K562 (cell line): ENCODE results near the gene FOLH1. TPM values are rescaled to one million over a fixed set of nuclear protein-coding genes. Genes with fewer than 3 reads are reported as not detected.

Experiments
- ATAC-seq: fragments of 200-7000 bp; cut with Tn5 transposase; 3 replicates; pipeline ENCODE4 v1.9.1; 2020; ENCODE audit warnings: moderate library complexity
- BruUV-seq: library from RNA; stranded (reverse); fragments of 400-500 nt; replicated peaks from 2 replicates; lab custom pipeline; 2021; lab: Mats Ljungman, UMichigan
- CTCF ChIA-PET: fragments of 300-600 bp; formaldehyde crosslinking; extraction: SDS; loops from one replicate; lab custom pipeline; 2021; ENCODE audit warnings: low intra/inter-chr PET ratio; lab: Yijun Ruan, JAX
- POLR2A ChIA-PET: fragments of 300-600, 350-650 bp; sonication (Branson Sonifier 250); formaldehyde crosslinking; extraction: SDS; loops from one replicate; lab custom pipeline; 2021; ENCODE audit warnings: antibody characterized with exemption, inconsistent platforms; lab: Yijun Ruan, JAX
- DNase-seq, 4 experiments: peaks; one replicate each; pipeline versions ENCODE4 v3.0.0 to v3.0.0-alpha.2; 2011 to 2018; ENCODE audit warnings: low spot score in 3 of 4, mixed read lengths in 3 of 4; ENCODE audit errors: extremely low read depth in 1 of 4
- FAIRE-seq: peaks from 2 replicates; lab custom pipeline; 2011; peaks lifted over from hg19 to GRCh38; lab: Jason Lieb, UNC
- H2AFZ ChIP-seq: 2 replicates; pipeline ENCODE4 v1.6.0; 2011; ENCODE audit warnings: low read depth, low read length, control low read depth, inconsistent platforms
- H3K27ac ChIP-seq: fragments of 200-600 bp; 3 replicates; pipeline ENCODE4 v1.8.0; 2011; ENCODE audit warnings: low read depth, mild to moderate bottlenecking, control low read depth, inconsistent platforms, low read length, moderate library complexity, mixed read lengths; ENCODE audit errors: extremely low read depth
- H3K27me3 ChIP-seq, 2 experiments: fragments of 300-600 bp in 1 of 2; 2 replicates in 1 of 2; 3 replicates in 1 of 2; pipeline versions ENCODE4 v1.6.0 to v1.8.0; 2011; ENCODE audit warnings: inconsistent platforms in 2 of 2, low read length in 2 of 2, mild to moderate bottlenecking in 1 of 2, mixed read lengths in 1 of 2, moderate library complexity in 1 of 2; ENCODE audit not compliant: control insufficient read depth in 2 of 2, insufficient read depth in 2 of 2
- H3K36me3 ChIP-seq: fragments of 300-600 bp; 3 replicates; pipeline ENCODE4 v1.8.0; 2011; ENCODE audit warnings: mild to moderate bottlenecking, low read length, inconsistent platforms; ENCODE audit not compliant: control insufficient read depth, insufficient read depth
- H3K4me1 ChIP-seq, 2 experiments: fragments of 200-600 bp in 1 of 2; replicated peaks in 1 of 2; 2 replicates in 1 of 2; 3 replicates in 1 of 2; pipeline versions ENCODE4 v1.5.1 to v1.8.0; 2011; ENCODE audit warnings: inconsistent platforms in 2 of 2, low read length in 2 of 2, mild to moderate bottlenecking in 1 of 2, mixed read lengths in 1 of 2, moderate library complexity in 1 of 2; ENCODE audit not compliant: control insufficient read depth in 2 of 2, insufficient read depth in 2 of 2
- H3K4me2 ChIP-seq: 2 replicates; pipeline ENCODE4 v1.6.1; 2011; ENCODE audit warnings: low read length, control low read depth, inconsistent platforms, mixed read lengths; ENCODE audit not compliant: insufficient read depth
- H3K4me3 ChIP-seq: fragments of 200-600 bp; sonication (generic), shearing (Covaris generic); 2 replicates; pipeline ENCODE4 v1.5.1; 2016; ENCODE audit warnings: control low read depth, inconsistent platforms
- H3K79me2 ChIP-seq: fragments of 200-600 bp; 3 replicates; pipeline ENCODE4 v1.8.0; 2011; ENCODE audit warnings: low read length, inconsistent platforms; ENCODE audit not compliant: control insufficient read depth, insufficient read depth
- H3K9ac ChIP-seq, 2 experiments: 2 replicates each; pipeline versions ENCODE4 v1.6.0 to v1.6.1; 2011; ENCODE audit warnings: low read depth in 2 of 2, low read length in 2 of 2, control low read depth in 1 of 2, inconsistent platforms in 1 of 2, mild to moderate bottlenecking in 1 of 2, mixed read lengths in 1 of 2; ENCODE audit not compliant: insufficient read depth in 1 of 2
- H3K9me1 ChIP-seq: one replicate; pipeline ENCODE4 v1.6.0; 2011; ENCODE audit warnings: inconsistent platforms, mild to moderate bottlenecking, low read length, moderate library complexity; ENCODE audit not compliant: control insufficient read depth, insufficient read depth
- H3K9me3 ChIP-seq: replicated peaks from 2 replicates; pipeline ENCODE4 v1.5.1; 2011; ENCODE audit warnings: low read depth, low read length, inconsistent platforms; ENCODE audit not compliant: control insufficient read depth, insufficient read depth
- H4K20me1 ChIP-seq: replicated peaks from 2 replicates; pipeline ENCODE4 v1.6.1; 2011; ENCODE audit warnings: low read length, inconsistent platforms, mixed read lengths; ENCODE audit not compliant: control insufficient read depth, insufficient read depth
- BACH1 ChIP-seq: fragments of 200-800 bp; sonication (Bioruptor generic); IDR thresholded peaks from 2 replicates; pipeline ENCODE4 v1.6.1; 2016; ENCODE audit warnings: missing genetic modification characterization, missing compliant biosample characterization
- CAMTA2 ChIP-seq: fragments of 250-450 bp; sonication (Bioruptor Pico); conservative IDR thresholded peaks from 2 replicates; pipeline ENCODE4 v1.5.1; 2022
- CREB1 ChIP-seq, 2 experiments: sonication (generic) in 1 of 2; formaldehyde crosslinking in 1 of 2; IDR thresholded peaks; 2 replicates each; pipeline versions ENCODE4 v1.6.1 to v1.8.0; 2012 to 2022; ENCODE audit warnings: inconsistent platforms in 1 of 2, mild to moderate bottlenecking in 1 of 2, missing genetic modification reagents in 1 of 2, moderate library complexity in 1 of 2
- HDGF ChIP-seq: fragments of 450-650 bp; IDR thresholded peaks from 2 replicates; pipeline ENCODE4 v1.6.1; 2016
- MEF2D ChIP-seq: conservative IDR thresholded peaks from 2 replicates; pipeline ENCODE4 v1.6.1; 2016; ENCODE audit warnings: low read depth, missing genetic modification characterization, missing compliant biosample characterization
- POLR2G ChIP-seq: fragments of 200-400 bp; formaldehyde crosslinking; IDR thresholded peaks from 2 replicates; pipeline ENCODE4 v1.6.1; 2017; ENCODE audit warnings: low read depth, mild to moderate bottlenecking, antibody characterized with exemption, low read length, moderate library complexity
- RFX1 ChIP-seq: fragments of 450-650 bp; IDR thresholded peaks from 2 replicates; pipeline ENCODE4 v1.6.1; 2016; ENCODE audit warnings: mild to moderate bottlenecking, moderate library complexity
- ZNF696 ChIP-seq: fragments of 250-450 bp; sonication (Bioruptor Pico); conservative IDR thresholded peaks from 2 replicates; pipeline ENCODE4 v1.4.0; 2020; ENCODE audit warnings: mild to moderate bottlenecking, moderate library complexity
- ZNF780A ChIP-seq: fragments of 250-450 bp; sonication (Bioruptor Pico); IDR thresholded peaks from 2 replicates; pipeline ENCODE4 v1.5.0; 2021; ENCODE audit warnings: mild to moderate bottlenecking
- WGBS: fragments of 100-300 bp; shearing (Covaris generic); methylation state at CpG from one replicate; pipeline ENCODE4 v1.1.6; 2016; ENCODE audit warnings: low coverage, mixed read lengths; ENCODE audit not compliant: insufficient coverage; ENCODE audit errors: missing lambda C conversion rate; 5-methylcytosine and 5-hydroxymethylcytosine counted together
- in situ Hi-C: fragments of 300-500 bp; cut with MboI; formaldehyde crosslinking; loops from 4 replicates; pipeline ENCODE4 v1.15.0; 2018; ENCODE audit warnings: inconsistent platforms, mixed read lengths
- intact Hi-C: fragments of 100-400 bp; cut with micrococcal nuclease; formaldehyde crosslinking; loops from 2 replicates; pipeline ENCODE4 v1.14.2; 2022
- polyA plus RNA-seq, 8 experiments: library from polyadenylated mRNA; depleted of rRNA in 4 of 8; stranded (reverse) in 5 of 8; unstranded in 3 of 8; fragments of >200 nt; fragmentation: Nextera tagmentation in 2 of 8; fragmentation: Illumina TruSeq in 1 of 8; extraction: Ambion mirVana in 2 of 8; extraction: Trizol in 1 of 8; gene quantifications; 2 replicates each; pipeline versions ENCODE4 v1.2.1 to v1.2.3, GENCODE V29; 2011 to 2014; ENCODE audit warnings: inconsistent platforms in 1 of 8, missing spikeins in 1 of 8
- total RNA-seq, 7 experiments: library from RNA; depleted of rRNA in 6 of 7; stranded (reverse); fragments of >200 nt in 6 of 7; fragmentation: Illumina TruSeq in 2 of 7; extraction: Trizol in 2 of 7; gene quantifications; 2 replicates each; pipeline versions ENCODE4 v1.2.1 to v1.2.3, GENCODE V29; 2011 to 2021; ENCODE audit warnings: low replicate concordance in 1 of 7
- TF ChIP-seq, protein P1 (sequence below): fragments of 450-650 bp; formaldehyde crosslinking; IDR thresholded peaks from 2 replicates; pipeline ENCODE4 v1.4.0; 2020; ENCODE audit warnings: mild to moderate bottlenecking, moderate library complexity
- TF ChIP-seq, protein P2 (sequence below): fragments of 450-650 bp; IDR thresholded peaks from 2 replicates; pipeline ENCODE4 v1.6.1; 2016; ENCODE audit warnings: low read depth
- TF ChIP-seq, protein P3 (sequence below): sonication (generic); formaldehyde crosslinking; IDR thresholded peaks from 2 replicates; pipeline ENCODE4 v1.8.1; 2022; ENCODE audit warnings: missing genetic modification reagents

Gene FOLH1
- total and polyA plus RNA-seq, 9 of the 15 experiments (the other 6 are each of a cell fraction or from before 2014, with no cell fraction given) = not detected

DNA sequence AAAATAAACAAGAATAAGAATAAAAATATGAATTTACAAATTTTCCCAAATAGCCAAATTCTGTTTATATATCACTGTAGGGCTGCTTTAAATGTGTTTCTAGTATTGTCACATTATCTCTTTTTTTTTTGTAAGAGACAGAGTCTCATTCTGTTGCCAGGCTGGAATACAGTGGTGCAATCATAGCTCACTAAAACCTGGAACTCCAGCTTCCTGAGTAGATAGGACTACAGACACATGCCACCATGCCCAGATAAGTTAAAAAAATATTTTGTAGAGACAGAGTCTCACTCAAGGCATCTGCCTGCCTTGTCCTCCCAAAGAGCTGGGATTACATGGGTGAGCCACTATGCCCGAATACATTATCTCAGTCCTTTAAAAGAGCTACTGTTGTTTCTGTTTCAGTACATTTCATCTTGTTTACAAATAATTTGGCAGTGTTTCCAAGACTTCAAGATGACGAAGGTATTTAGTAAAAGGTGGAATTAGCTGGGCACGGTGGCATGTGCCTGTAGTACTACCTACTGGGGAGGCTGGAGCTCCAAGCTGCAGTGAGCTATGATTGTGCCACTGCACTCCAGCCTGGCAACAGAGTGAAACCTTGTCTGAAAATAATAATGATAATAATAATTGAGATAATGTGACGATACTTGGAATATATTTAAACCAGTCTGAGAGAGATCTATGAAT, 6.0 kb downstream of the FOLH1 start:
- Histone ChIP-seq H3K36me3 (no peaks in the 10 kb centered on the region), H3K79me2 (no peaks in the 10 kb centered on the region), H3K4me2 (no peak overlapping the region), H4K20me1 (no peaks in the 10 kb centered on the region), H3K4me3 (no peak overlapping the region), H3K27me3 (no peaks in the 10 kb centered on the region), H3K27ac (no peak overlapping the region), H2AFZ (no peak overlapping the region), H3K9me3 (no peaks in the 10 kb centered on the region), H3K9ac (no peak overlapping the region), H3K9me1 (no peaks in the 10 kb centered on the region), H3K4me1 (no peaks in the 10 kb centered on the region)
- intact Hi-C loops (no loop called here), in situ Hi-C loops (no loop called here)
- no TSS peak for BruUV-seq
- ATAC-seq = no peak
- FAIRE-seq = no peak
- no peak for DNase-seq
- 0% methylated on average over 4 of the region's 4 CpGs for WGBS
- ChIA-PET CTCF (no interaction called here), POLR2A (no interaction called here)
- TF ChIP-seq BACH1 (tag) (no peak), HDGF (no peak), ZNF780A (CRISPR knock-in tag) (no peak), POLR2G (no peak), ZNF696 (CRISPR knock-in tag) (no peak), RFX1 (no peak), MEF2D (no peak), CREB1 (IDR thresholded peaks at IDR 0.05) (no peak), CREB1 (CRISPR knock-in tag; IDR thresholded peaks at IDR 0.05) (no peak), CAMTA2 (no peak)
- TF ChIP-seq, protein P1, sequence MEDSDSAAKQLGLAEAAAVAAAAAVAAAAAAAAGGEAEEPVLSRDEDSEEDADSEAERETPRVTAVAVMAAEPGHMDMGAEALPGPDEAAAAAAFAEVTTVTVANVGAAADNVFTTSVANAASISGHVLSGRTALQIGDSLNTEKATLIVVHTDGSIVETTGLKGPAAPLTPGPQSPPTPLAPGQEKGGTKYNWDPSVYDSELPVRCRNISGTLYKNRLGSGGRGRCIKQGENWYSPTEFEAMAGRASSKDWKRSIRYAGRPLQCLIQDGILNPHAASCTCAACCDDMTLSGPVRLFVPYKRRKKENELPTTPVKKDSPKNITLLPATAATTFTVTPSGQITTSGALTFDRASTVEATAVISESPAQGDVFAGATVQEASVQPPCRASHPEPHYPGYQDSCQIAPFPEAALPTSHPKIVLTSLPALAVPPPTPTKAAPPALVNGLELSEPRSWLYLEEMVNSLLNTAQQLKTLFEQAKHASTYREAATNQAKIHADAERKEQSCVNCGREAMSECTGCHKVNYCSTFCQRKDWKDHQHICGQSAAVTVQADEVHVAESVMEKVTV = no peak
- TF ChIP-seq, protein P2, sequence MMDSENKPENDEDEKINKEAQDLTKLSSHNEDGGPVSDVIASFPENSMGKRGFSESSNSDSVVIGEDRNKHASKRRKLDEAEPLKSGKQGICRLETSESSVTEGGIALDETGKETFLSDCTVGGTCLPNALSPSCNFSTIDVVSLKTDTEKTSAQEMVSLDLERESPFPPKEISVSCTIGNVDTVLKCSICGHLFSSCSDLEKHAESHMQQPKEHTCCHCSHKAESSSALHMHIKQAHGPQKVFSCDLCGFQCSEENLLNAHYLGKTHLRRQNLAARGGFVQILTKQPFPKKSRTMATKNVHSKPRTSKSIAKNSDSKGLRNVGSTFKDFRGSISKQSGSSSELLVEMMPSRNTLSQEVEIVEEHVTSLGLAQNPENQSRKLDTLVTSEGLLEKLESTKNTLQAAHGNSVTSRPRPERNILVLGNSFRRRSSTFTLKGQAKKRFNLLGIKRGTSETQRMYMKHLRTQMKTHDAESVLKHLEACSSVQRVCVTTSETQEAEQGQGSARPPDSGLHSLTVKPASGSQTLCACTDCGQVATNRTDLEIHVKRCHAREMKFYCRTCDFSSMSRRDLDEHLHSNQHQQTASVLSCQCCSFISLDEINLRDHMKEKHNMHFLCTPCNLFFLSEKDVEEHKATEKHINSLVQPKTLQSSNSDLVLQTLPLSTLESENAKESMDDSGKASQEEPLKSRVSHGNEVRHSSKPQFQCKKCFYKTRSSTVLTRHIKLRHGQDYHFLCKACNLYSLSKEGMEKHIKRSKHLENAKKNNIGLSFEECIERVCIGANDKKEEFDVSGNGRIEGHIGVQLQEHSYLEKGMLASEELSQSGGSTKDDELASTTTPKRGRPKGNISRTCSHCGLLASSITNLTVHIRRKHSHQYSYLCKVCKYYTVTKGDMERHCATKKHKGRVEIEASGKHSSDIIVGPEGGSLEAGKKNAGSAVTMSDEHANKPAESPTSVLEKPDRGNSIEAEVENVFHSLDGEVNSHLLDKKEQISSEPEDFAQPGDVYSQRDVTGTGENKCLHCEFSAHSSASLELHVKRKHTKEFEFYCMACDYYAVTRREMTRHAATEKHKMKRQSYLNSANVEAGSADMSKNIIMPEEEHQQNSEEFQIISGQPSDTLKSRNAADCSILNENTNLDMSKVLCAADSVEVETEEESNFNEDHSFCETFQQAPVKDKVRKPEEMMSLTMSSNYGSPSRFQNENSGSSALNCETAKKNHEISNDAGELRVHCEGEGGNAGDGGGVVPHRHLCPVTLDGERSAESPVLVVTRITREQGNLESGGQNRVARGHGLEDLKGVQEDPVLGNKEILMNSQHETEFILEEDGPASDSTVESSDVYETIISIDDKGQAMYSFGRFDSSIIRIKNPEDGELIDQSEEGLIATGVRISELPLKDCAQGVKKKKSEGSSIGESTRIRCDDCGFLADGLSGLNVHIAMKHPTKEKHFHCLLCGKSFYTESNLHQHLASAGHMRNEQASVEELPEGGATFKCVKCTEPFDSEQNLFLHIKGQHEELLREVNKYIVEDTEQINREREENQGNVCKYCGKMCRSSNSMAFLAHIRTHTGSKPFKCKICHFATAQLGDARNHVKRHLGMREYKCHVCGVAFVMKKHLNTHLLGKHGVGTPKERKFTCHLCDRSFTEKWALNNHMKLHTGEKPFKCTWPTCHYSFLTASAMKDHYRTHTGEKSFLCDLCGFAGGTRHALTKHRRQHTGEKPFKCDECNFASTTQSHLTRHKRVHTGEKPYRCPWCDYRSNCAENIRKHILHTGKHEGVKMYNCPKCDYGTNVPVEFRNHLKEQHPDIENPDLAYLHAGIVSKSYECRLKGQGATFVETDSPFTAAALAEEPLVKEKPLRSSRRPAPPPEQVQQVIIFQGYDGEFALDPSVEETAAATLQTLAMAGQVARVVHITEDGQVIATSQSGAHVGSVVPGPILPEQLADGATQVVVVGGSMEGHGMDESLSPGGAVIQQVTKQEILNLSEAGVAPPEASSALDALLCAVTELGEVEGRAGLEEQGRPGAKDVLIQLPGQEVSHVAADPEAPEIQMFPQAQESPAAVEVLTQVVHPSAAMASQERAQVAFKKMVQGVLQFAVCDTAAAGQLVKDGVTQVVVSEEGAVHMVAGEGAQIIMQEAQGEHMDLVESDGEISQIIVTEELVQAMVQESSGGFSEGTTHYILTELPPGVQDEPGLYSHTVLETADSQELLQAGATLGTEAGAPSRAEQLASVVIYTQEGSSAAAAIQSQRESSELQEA = no peak
- TF ChIP-seq, protein P3, sequence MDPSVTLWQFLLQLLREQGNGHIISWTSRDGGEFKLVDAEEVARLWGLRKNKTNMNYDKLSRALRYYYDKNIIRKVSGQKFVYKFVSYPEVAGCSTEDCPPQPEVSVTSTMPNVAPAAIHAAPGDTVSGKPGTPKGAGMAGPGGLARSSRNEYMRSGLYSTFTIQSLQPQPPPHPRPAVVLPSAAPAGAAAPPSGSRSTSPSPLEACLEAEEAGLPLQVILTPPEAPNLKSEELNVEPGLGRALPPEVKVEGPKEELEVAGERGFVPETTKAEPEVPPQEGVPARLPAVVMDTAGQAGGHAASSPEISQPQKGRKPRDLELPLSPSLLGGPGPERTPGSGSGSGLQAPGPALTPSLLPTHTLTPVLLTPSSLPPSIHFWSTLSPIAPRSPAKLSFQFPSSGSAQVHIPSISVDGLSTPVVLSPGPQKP (CRISPR knock-in tag) = no peak
